H9 (cell line): Measurements from ENCODE around the gene IGLL5. TPM values are rescaled to one million over a fixed set of nuclear protein-coding genes. Genes with fewer than 3 reads are reported as not detected.

Experiments
- DNase-seq: peaks from one replicate; pipeline ENCODE4 v3.0.0-alpha.2; 2017
- H2AFZ ChIP-seq: one replicate; pipeline ENCODE4 v1.6.1; 2013; ENCODE audit warnings: mild to moderate bottlenecking, low read length, control low read depth, moderate library complexity
- H2AK5ac ChIP-seq: 2 replicates; pipeline ENCODE4 v1.6.1; 2013; ENCODE audit warnings: low read length, control low read depth, mixed read lengths; ENCODE audit not compliant: insufficient read length
- H2BK120ac ChIP-seq: one replicate; pipeline ENCODE4 v1.6.1; 2013; ENCODE audit warnings: low read depth, mild to moderate bottlenecking, low read length, control low read depth, inconsistent platforms; ENCODE audit not compliant: poor library complexity, severe bottlenecking
- H2BK12ac ChIP-seq: 2 replicates; pipeline ENCODE4 v1.6.1; 2013; ENCODE audit warnings: low read length, control low read depth, mixed read lengths, low read depth; ENCODE audit not compliant: insufficient read length
- H2BK15ac ChIP-seq: 2 replicates; pipeline ENCODE4 v1.6.1; 2013; ENCODE audit warnings: low read depth, low read length, control low read depth
- H2BK20ac ChIP-seq: one replicate; pipeline ENCODE4 v1.6.1; 2013; ENCODE audit warnings: low read depth, mild to moderate bottlenecking, low read length, control low read depth, inconsistent platforms; ENCODE audit not compliant: poor library complexity, severe bottlenecking
- H2BK5ac ChIP-seq: 2 replicates; pipeline ENCODE4 v1.6.1; 2013; ENCODE audit warnings: low read length, control low read depth, mixed read lengths; ENCODE audit not compliant: insufficient read length
- H3K14ac ChIP-seq: 2 replicates; pipeline ENCODE4 v1.6.1; 2013; ENCODE audit warnings: low read length, control low read depth; ENCODE audit not compliant: insufficient read depth
- H3K18ac ChIP-seq: 2 replicates; pipeline ENCODE4 v1.6.1; 2013; ENCODE audit warnings: low read depth, mild to moderate bottlenecking, mixed read lengths, low read length, control low read depth; ENCODE audit not compliant: insufficient read length
- H3K23ac ChIP-seq: 2 replicates; pipeline ENCODE4 v1.6.1; 2013; ENCODE audit warnings: low read length, control low read depth, mixed read lengths, low read depth; ENCODE audit not compliant: insufficient read length
- H3K23me2 ChIP-seq: 2 replicates; pipeline ENCODE4 v1.6.1; 2013; ENCODE audit warnings: low read depth, mild to moderate bottlenecking, mixed read lengths, low read length, control low read depth; ENCODE audit not compliant: insufficient read length, poor library complexity, severe bottlenecking
- H3K27ac ChIP-seq: 2 replicates; pipeline ENCODE4 v1.5.1; 2013; ENCODE audit warnings: low read length, control low read depth, mixed read lengths, low read depth; ENCODE audit not compliant: insufficient read length
- H3K27me3 ChIP-seq: 2 replicates; pipeline ENCODE4 v1.6.1; 2013; ENCODE audit warnings: low read length, control low read depth, inconsistent platforms; ENCODE audit not compliant: insufficient read depth
- H3K4ac ChIP-seq: 2 replicates; pipeline ENCODE4 v1.6.1; 2013; ENCODE audit warnings: low read depth, mild to moderate bottlenecking, control low read depth, inconsistent platforms, low read length, moderate library complexity
- H3K4me1 ChIP-seq: 2 replicates; pipeline ENCODE4 v1.6.1; 2013; ENCODE audit warnings: low read length, control low read depth, inconsistent platforms; ENCODE audit not compliant: insufficient read depth
- H3K4me2 ChIP-seq: 2 replicates; pipeline ENCODE4 v1.6.1; 2013; ENCODE audit warnings: low read length, control low read depth, mixed read lengths; ENCODE audit not compliant: insufficient read length, insufficient read depth
- H3K56ac ChIP-seq: 2 replicates; pipeline ENCODE4 v1.6.1; 2013; ENCODE audit warnings: low read depth, mild to moderate bottlenecking, mixed read lengths, low read length, control low read depth; ENCODE audit not compliant: insufficient read length
- H3K79me1 ChIP-seq: 2 replicates; pipeline ENCODE4 v1.6.1; 2013; ENCODE audit warnings: low read depth, mild to moderate bottlenecking, moderate library complexity, low read length, control low read depth, inconsistent platforms; ENCODE audit not compliant: insufficient read depth, poor library complexity, severe bottlenecking
- H3K79me2 ChIP-seq: 2 replicates; pipeline ENCODE4 v1.6.1; 2013; ENCODE audit warnings: low read length, control low read depth, inconsistent platforms; ENCODE audit not compliant: insufficient read depth
- H3K9ac ChIP-seq: 2 replicates; pipeline ENCODE4 v1.6.1; 2013; ENCODE audit warnings: low read length, control low read depth, mixed read lengths; ENCODE audit not compliant: insufficient read length; ENCODE audit errors: extremely low read depth
- H3K9me3 ChIP-seq: one replicate; pipeline ENCODE4 v1.6.1; 2013; ENCODE audit warnings: low read depth, low read length, inconsistent platforms; ENCODE audit not compliant: control insufficient read depth
- H3T11ph ChIP-seq: one replicate; pipeline ENCODE4 v1.6.1; 2013; ENCODE audit warnings: mild to moderate bottlenecking, low read length, control low read depth, inconsistent platforms
- H4K20me1 ChIP-seq: one replicate; pipeline ENCODE4 v1.6.1; 2013; ENCODE audit not compliant: control insufficient read depth, insufficient read length, insufficient read depth
- H4K5ac ChIP-seq: 2 replicates; pipeline ENCODE4 v1.6.1; 2013; ENCODE audit warnings: low read depth, mild to moderate bottlenecking, mixed read lengths, low read length, control low read depth; ENCODE audit not compliant: insufficient read length
- H4K8ac ChIP-seq: replicated peaks from 2 replicates; pipeline ENCODE4 v1.6.1; 2013; ENCODE audit warnings: low read length, control low read depth, mixed read lengths, low read depth; ENCODE audit not compliant: insufficient read length
- H4K91ac ChIP-seq: 2 replicates; pipeline ENCODE4 v1.6.1; 2013; ENCODE audit warnings: low read depth, mild to moderate bottlenecking, moderate library complexity, mixed read lengths, low read length, control low read depth; ENCODE audit not compliant: insufficient read length
- H3K27ac Mint-ChIP-seq, 3 experiments: 2 replicates in 2 of 3; 3 replicates in 1 of 3; pipeline ENCODE4 v1.8.0; 2020 to 2021; ENCODE audit warnings: mixed read lengths in 3 of 3, mild to moderate bottlenecking in 1 of 3, moderate library complexity in 1 of 3
- H3K27me3 Mint-ChIP-seq: 2 replicates; pipeline ENCODE4 v1.8.0; 2021; ENCODE audit warnings: low read depth, mild to moderate bottlenecking, moderate library complexity, mixed read lengths
- H3K36me3 Mint-ChIP-seq, 3 experiments: 2 replicates in 2 of 3; 3 replicates in 1 of 3; pipeline ENCODE4 v1.8.0; 2020 to 2021; ENCODE audit warnings: low read depth in 3 of 3, mixed read lengths in 3 of 3; ENCODE audit not compliant: insufficient read depth in 1 of 3
- H3K4me1 Mint-ChIP-seq, 2 experiments: 2 replicates each; pipeline ENCODE4 v1.8.0; 2020; ENCODE audit warnings: mixed read lengths in 2 of 2
- H3K4me3 Mint-ChIP-seq, 2 experiments: 2 replicates in 1 of 2; 3 replicates in 1 of 2; pipeline ENCODE4 v1.8.0; 2020 to 2021; ENCODE audit warnings: mild to moderate bottlenecking in 2 of 2, mixed read lengths in 2 of 2, moderate library complexity in 1 of 2
- H3K9me3 Mint-ChIP-seq, 2 experiments: 2 replicates in 1 of 2; 3 replicates in 1 of 2; pipeline ENCODE4 v1.8.0; 2020; ENCODE audit warnings: mild to moderate bottlenecking in 2 of 2, mixed read lengths in 2 of 2, moderate library complexity in 1 of 2
- CTCF ChIP-seq: fragments of 200-600 bp; sonication (generic); conservative IDR thresholded peaks from 3 replicates; pipeline ENCODE4 v1.8.0; 2021; ENCODE audit warnings: antibody characterized with exemption, mild to moderate bottlenecking
- WGBS: extraction: QIAGEN DNeasy Blood & Tissue Kit; methylation state at CpG from one replicate; pipeline ENCODE4 v1.1.7; 2013; ENCODE audit warnings: missing lambda C conversion rate, low lambda C conversion rate, mixed read lengths; ENCODE audit not compliant: insufficient read length; ENCODE audit errors: extremely low coverage; 5-methylcytosine and 5-hydroxymethylcytosine counted together
- total RNA-seq: library from RNA; stranded (reverse); gene quantifications from 2 replicates; pipeline ENCODE4 v1.2.1, GENCODE V29; 2021

The IGLL5 gene
- total RNA-seq, 1 experiment from 2014 or later: not detected

DNA sequence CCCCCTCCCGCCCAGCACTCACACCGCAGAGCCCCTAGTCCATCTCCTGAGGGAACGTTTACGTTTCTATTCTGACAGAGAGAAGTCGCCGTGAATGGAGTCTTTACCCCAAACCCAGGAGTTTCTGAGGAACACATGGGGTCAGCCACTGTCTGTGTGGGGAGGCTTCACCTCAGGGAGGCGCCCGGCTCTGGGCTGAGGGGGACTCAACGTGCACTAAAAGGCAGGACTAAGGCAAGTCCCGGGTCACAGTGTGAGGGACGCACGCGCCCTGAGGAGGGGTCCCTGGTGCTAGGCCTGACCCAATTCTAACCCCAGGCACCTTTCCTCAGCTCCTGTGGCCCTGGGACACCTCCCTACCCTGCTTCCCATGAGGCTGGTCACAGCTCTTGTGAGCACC is 32.5 kb upstream of the IGLL5 start:
- H3K9ac ChIP-seq: no peak overlapping the region
- H3K4me1 ChIP-seq: no peaks in the 10 kb centered on the region
- no peak overlapping the region for H2BK12ac ChIP-seq
- H3K4me2 ChIP-seq: no peak overlapping the region
- H2BK15ac ChIP-seq: no peak overlapping the region
- H4K5ac ChIP-seq: no peak overlapping the region
- H3K23me2 ChIP-seq: no peaks in the 10 kb centered on the region
- H3K4ac ChIP-seq: no peak overlapping the region
- WGBS: no CpG with 5 or more reads among the region's 13 CpGs
- no peak overlapping the region for H2AK5ac ChIP-seq
- no peaks in the 10 kb centered on the region for H3K79me2 ChIP-seq
- H2BK20ac ChIP-seq: no peak overlapping the region
- no peak overlapping the region for H3K14ac ChIP-seq
- peaks cover 3% of the 10 kb centered on the region; the same call in 1 of the 2 replicates for H3K27me3 ChIP-seq
- H2AFZ ChIP-seq: no peak overlapping the region
- H3K56ac ChIP-seq: no peak overlapping the region
- no peaks in the 10 kb centered on the region for H3K9me3 Mint-ChIP-seq
- no peak overlapping the region for H2BK120ac ChIP-seq
- no peaks in the 10 kb centered on the region for H3K9me3 ChIP-seq
- no peak overlapping the region for H4K91ac ChIP-seq
- no peak overlapping the region for H3T11ph ChIP-seq
- no peak overlapping the region; a peak in 1 of 5 replicates for H3K4me3 Mint-ChIP-seq
- no peak overlapping the region for H3K18ac ChIP-seq
- no peak overlapping the region for H2BK5ac ChIP-seq
- no peak overlapping the region for H4K8ac ChIP-seq
- H3K4me1 Mint-ChIP-seq: no peaks in the 10 kb centered on the region
- H3K23ac ChIP-seq: no peak overlapping the region
- TF ChIP-seq CTCF: no peak
- H3K27ac Mint-ChIP-seq: no peak overlapping the region; a peak in 1 of 7 replicates
- H3K36me3 Mint-ChIP-seq: no peaks in the 10 kb centered on the region
- H3K79me1 ChIP-seq: no peaks in the 10 kb centered on the region
- H3K27me3 Mint-ChIP-seq: peaks cover 99% of the 10 kb centered on the region
- no peak for DNase-seq
- no peak overlapping the region for H3K27ac ChIP-seq
- no peaks in the 10 kb centered on the region for H4K20me1 ChIP-seq
